Hepatocyte (in vitro differentiated cells): ENCODE results near the gene ADD2.
"Not testable (repeated sequence)": the region's sequence is repeated elsewhere in the genome, so short reads cannot be mapped to it uniquely, and the experiment has no call there.

Experiments
- CTCF ChIP-seq: fragments of 200-600 bp; sonication (generic); IDR thresholded peaks from 2 replicates; pipeline ENCODE4 v1.5.1; 2016; ENCODE audit warnings: antibody characterized with exemption, mild to moderate bottlenecking; ENCODE audit not compliant: poor library complexity
- EZH2phosphoT487 ChIP-seq: fragments of 200-600 bp; sonication (generic); IDR thresholded peaks from one replicate; pipeline ENCODE4 v1.6.1; 2018; ENCODE audit warnings: antibody characterized with exemption, mild to moderate bottlenecking, low read depth, moderate library complexity; ENCODE audit not compliant: unreplicated experiment, severe bottlenecking

- TF ChIP-seq CTCF, EZH2phosphoT487: not testable (repeated sequence)
Measured at GRCh38 chr2:70739492-70739891, 28.5 kb downstream of the ADD2 start.
